Stimulated activated CD8-positive, alpha-beta memory T cell treated with anti-CD3 and anti-CD28 coated beads, Interleukin-4, amount 100 ng/mL, for 4 hours (primary cell): Measurements from ENCODE around the gene MEOX1.
A peak's percentile ranks its signal among the peaks of the same experiment; 100 is the strongest.
"Not testable (repeated sequence)": the region's sequence is repeated elsewhere in the genome, so short reads cannot be mapped to it uniquely, and the experiment has no call there.

ENCODE experiments used
- DNase-seq, 2 donors: peaks; one replicate each; pipeline ENCODE4 v3.0.0-alpha.2; 2020; ENCODE audit warnings: low read depth in 2 of 2, low spot score in 1 of 2

MEOX1 gene

DNA sequence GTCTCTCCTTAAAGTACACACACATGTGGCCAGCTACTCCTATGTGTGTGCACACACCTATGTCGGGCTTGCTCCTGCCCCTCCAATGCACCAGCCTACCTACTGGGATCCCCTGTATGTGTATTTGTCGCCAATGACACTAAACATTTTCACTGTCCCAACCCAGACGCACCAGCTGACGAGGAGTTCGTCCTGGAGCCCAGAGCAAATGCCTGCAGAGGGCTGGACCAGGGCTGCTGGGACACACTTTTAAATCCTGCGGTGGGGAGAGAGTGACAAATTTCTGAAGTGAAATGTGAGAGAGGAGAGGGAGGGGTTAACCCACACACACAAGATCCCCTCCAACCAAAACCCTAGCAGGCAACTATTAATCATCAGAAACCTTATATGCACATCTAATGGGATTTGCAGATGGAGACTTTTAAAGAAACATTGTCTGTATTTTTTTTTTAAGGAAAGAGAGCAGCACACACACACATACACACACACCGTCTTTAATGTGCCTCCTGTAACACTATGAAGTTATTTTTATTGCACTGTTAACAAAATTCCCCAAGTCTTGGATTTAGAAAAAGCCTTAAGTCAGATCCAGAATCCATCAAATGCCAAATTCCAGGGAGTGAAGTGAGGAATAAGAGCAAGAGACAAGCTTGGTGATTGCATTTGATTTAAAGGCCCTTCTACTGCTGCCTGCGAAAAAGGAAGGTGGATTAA is at the start of gene MEOX1:
Gene MEOX1 (minus strand): TSS at position 224 of the 714 bp plus-strand sequence. CDS start 388 bp downstream, outside the sequence.
- DNase-seq = no peak

- DNase-seq = no peak
Observed at GRCh38 chr17:43710101-43710500, 48.4 kb upstream of the MEOX1 start.

GRCh38 chr17:43709210-43709609 is 47.5 kb upstream of the MEOX1 start:
- DNase-seq = no peak

GRCh38 chr17:43707184-43707583 is 45.5 kb upstream of the MEOX1 start:
- no peak for DNase-seq

DNA sequence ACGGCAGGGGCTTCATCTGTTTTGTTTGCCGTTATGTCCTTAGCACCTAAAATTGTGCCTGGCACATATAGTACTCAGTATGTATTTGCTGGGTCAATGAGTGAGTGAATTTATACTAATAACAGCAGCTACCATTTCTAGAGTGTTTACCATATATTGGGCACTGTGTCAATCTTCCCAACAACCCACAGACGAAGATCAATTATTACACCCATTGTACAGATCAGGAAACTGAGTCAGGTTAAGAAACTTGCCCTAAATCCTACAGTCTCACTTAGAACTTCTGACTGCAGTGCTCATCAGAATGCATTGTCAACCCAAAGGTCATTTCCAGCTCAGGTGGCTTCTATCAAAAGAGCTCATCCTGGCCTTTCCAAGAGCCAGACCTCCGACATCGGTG is 44.5 kb upstream of the MEOX1 start:
- no peak for DNase-seq

- DNase-seq = no peak
Observed at GRCh38 chr17:43703630-43704029, 41.9 kb upstream of the MEOX1 start.

GRCh38 chr17:43702637-43703036 is 40.9 kb upstream of the MEOX1 start:
- DNase-seq = no peak

- DNase-seq = peak in 1 of 2 donors; percentile 41
Observed at GRCh38 chr17:43701318-43701743, 39.6 kb upstream of the MEOX1 start.

DNA sequence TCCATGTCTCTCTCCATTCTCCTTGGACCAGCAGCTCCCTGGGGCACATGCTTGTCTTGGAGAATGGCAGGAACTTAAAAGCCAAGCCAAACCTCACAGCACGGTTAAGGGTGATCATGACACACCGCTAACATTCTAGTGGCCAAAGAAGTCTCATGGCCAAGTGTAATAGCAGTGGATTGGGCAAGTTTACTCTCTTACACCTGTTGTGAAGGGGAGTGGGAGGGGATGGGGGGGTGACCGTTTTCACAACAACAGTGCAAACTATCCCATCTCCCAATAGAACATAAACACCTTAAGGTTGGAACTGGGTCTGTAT is 37.7 kb upstream of the MEOX1 start:
- no peak for DNase-seq

- no peak for DNase-seq
Observed at GRCh38 chr17:43698678-43699437, 37.1 kb upstream of the MEOX1 start.

- no peak for DNase-seq
Observed at GRCh38 chr17:43697937-43698336, 36.2 kb upstream of the MEOX1 start.

GRCh38 chr17:43696891-43697290 is 35.2 kb upstream of the MEOX1 start:
- no peak for DNase-seq

DNA sequence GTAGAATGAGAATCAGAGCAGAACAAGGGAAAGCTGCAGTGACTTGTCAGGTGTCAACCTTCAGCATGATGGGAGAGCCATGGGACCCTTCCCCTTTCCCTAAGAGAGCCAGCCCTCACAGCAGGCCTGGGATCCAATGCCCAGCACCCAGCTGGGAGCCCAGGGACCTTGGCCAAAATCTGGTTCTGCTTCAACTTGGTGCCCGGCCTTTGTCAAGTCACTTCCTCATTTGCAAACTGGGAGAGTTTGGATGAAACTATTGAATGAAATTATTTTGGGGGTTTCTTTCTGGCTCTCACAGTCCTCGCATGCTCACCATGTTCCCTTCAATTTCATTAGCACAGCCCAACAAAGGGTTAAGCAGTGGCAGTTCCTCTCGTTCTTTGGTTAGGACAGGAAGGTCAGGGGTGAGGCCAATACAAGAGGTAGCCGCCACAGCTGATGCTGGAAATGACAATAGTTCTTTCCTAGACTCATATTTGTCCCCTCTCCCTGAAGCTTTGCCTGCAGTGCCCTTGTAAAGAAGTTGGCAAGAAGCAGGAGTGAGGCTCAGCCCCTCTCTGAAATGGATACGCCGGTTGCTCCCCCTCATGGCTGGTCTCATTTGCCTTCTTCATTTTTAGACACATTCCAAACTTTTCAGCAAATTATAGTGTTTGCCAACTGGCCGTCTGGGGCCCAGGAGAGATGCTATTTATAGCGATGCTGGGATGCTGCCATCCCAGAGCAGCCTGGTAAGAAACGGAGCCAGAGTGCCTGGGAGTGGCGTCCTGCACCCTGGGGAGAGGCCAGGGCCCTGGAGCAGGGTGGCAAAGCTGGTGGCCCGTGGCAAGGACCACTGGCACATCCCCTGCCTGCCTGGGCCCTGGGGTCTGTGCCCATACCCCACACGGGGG is 34.5 kb upstream of the MEOX1 start:
- no peak for DNase-seq

- peak; percentile 46 to 61 for DNase-seq
Observed at GRCh38 chr17:43694081-43694870, 32.6 kb upstream of the MEOX1 start.

GRCh38 chr17:43691317-43691693 is 29.6 kb upstream of the MEOX1 start:
- no peak for DNase-seq

DNA sequence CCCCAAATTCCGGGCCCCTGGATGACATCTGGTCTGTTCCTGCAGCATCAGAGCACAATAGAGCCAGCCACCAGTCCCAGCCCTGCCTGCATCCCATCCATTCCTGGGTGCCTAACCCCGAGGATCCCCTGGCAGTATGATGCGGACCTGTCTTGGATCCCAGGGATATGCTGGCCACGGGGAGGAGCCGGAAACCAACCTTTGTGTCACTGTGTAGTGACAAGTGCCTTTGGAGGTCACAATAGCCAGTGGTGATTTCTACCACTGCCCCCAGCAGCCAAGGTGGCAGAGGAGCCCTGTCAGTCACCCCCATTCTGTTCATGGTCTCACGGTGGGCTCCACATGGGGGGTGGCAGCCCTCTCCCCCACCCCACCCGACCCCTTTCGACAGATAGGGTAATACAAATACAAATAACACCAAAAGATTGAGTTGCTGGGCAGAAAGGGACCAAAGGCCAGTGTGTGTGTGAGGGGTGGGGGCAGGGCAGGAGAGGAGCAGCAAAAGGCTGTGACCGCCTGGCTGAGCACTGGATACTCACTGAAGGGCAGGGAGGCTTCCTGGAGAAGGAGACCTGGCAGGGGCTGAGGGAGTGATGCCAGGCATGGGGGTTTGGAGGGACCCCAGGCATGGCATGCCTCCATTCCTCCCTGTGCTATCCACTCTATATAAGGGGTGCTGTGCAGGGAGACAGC is 29.0 kb upstream of the MEOX1 start:
- DNase-seq = no peak

DNA sequence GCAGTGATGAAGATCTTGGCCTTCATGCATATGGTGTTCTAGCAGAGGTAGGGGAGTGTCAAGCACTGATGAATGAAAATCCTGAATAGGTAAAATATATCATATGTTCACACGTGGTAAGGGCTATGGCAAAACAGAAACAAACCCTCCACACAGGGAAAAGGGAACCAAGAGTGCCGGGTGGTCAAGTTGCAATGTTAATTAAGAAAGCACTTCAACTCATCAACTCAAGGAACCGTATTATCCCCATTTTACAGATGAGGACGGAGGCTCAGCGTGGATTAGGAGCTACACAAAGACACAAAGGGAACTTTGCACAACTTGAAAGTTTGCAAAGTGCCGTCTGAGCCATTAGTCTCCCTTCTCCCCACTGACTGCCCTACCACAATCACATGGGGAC is 28.1 kb upstream of the MEOX1 start:
- no peak for DNase-seq

- DNase-seq = no peak
Observed at GRCh38 chr17:43689131-43689530, 27.4 kb upstream of the MEOX1 start.

- DNase-seq = not testable (repeated sequence)
Observed at GRCh38 chr17:43686957-43687356, 25.2 kb upstream of the MEOX1 start.

DNA sequence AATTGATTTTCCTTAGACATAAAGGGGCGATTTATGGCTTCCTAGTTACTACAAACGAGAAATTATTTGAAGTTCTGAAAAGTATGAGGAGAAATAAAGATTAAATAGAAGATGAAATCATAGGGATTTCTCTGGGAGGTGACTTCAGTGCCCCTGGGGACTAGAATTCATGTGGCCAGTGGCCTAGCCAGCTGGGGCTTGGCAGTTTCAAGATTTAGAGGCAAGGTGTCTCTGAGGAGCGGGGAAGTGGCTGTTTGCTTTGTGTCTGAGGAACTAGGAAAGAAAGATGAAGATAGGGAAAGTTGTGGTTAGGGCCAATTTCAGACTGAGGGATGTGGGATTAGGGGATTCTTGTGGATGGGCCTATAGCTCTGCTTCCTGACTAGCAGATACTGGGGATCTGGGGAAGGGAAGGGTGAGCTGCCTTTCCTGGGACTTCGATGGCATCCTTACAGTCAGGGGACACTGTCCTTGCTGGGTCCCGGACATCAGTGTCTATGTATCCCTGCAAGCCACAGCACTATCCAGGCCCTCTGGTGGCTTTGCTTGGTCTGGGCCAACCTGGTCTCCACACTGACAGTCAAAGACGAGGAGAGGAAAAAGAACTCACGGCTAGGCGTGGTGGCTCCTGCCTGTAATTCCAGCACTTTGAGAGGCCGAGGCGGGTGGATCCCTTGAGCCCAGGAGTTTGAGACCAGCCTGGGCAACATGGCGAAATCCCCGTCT is 22.4 kb upstream of the MEOX1 start:
- no peak for DNase-seq
